IMR-90 (cell line): ENCODE data around the gene BTLA. TPM values are rescaled to one million over a fixed set of nuclear protein-coding genes. Genes with fewer than 3 reads are reported as not detected.

Experiments used
- ATAC-seq: fragments of 200-7000 bp; cut with Tn5 transposase; 2 replicates; pipeline ENCODE4 v1.9.1; 2020; ENCODE audit warnings: low read depth, mild to moderate bottlenecking, moderate library complexity
- BruUV-seq: library from RNA; stranded (reverse); fragments of 400-500 nt; replicated peaks from 2 replicates; lab custom pipeline; 2021; lab: Mats Ljungman, UMichigan
- CTCF ChIA-PET: fragments of 300-600 bp; formaldehyde crosslinking; extraction: SDS; loops from one replicate; lab custom pipeline; 2021; ENCODE audit warnings: antibody characterized with exemption; lab: Yijun Ruan, JAX
- POLR2A ChIA-PET: fragments of 300-600 bp; sonication (Branson Sonifier 250); formaldehyde crosslinking; loops from one replicate; lab custom pipeline; 2022; ENCODE audit warnings: antibody characterized with exemption; ENCODE audit not compliant: unreplicated experiment; lab: Charles Lee
- DNase-seq: peaks from one replicate; pipeline ENCODE4 v3.0.0; 2013
- H2AFZ ChIP-seq: replicated peaks from 2 replicates; pipeline ENCODE3; 2013; ENCODE audit warnings: low read length, mild to moderate bottlenecking; ENCODE audit not compliant: poor library complexity
- H2AK5ac ChIP-seq: 2 replicates; pipeline ENCODE4 v1.6.1; 2013; ENCODE audit warnings: low read depth, low read length, inconsistent platforms
- H2AK9ac ChIP-seq: replicated peaks from 2 replicates; pipeline ENCODE3; 2013; ENCODE audit warnings: mild to moderate bottlenecking, low read depth, low read length, moderate library complexity; ENCODE audit not compliant: poor library complexity
- H2BK120ac ChIP-seq: 2 replicates; pipeline ENCODE4 v1.6.1; 2013; ENCODE audit warnings: low read depth, low read length, inconsistent platforms
- H2BK15ac ChIP-seq: 3 replicates; pipeline ENCODE4 v1.6.1; 2013; ENCODE audit warnings: low read depth, low read length, inconsistent platforms
- H2BK20ac ChIP-seq: 2 replicates; pipeline ENCODE4 v1.6.1; 2013; ENCODE audit warnings: low read depth, mild to moderate bottlenecking, inconsistent platforms, low read length, moderate library complexity
- H2BK5ac ChIP-seq: 2 replicates; pipeline ENCODE4 v1.6.1; 2013; ENCODE audit warnings: mild to moderate bottlenecking, low read depth, low read length, inconsistent platforms; ENCODE audit not compliant: poor library complexity, severe bottlenecking
- H3K14ac ChIP-seq: replicated peaks from 2 replicates; pipeline ENCODE4 v1.6.1; 2013; ENCODE audit warnings: low read depth, low read length, inconsistent platforms
- H3K18ac ChIP-seq: 2 replicates; pipeline ENCODE4 v1.6.1; 2013; ENCODE audit warnings: low read depth, low read length, control low read depth
- H3K23ac ChIP-seq: 2 replicates; pipeline ENCODE4 v1.6.1; 2013; ENCODE audit warnings: low read depth, low read length, inconsistent platforms
- H3K27ac ChIP-seq: 2 replicates; pipeline ENCODE4 v1.5.1; 2013; ENCODE audit warnings: mild to moderate bottlenecking, control low read depth, low read length; ENCODE audit not compliant: insufficient read depth
- H3K27me3 ChIP-seq: 2 replicates; pipeline ENCODE4 v1.6.1; 2013; ENCODE audit warnings: low read length; ENCODE audit not compliant: control insufficient read depth, insufficient read depth
- H3K36me3 ChIP-seq: 2 replicates; pipeline ENCODE4 v1.6.1; 2013; ENCODE audit warnings: low read length, mixed read lengths; ENCODE audit not compliant: control insufficient read depth, insufficient read depth
- H3K4ac ChIP-seq: 2 replicates; pipeline ENCODE4 v1.6.1; 2013; ENCODE audit warnings: low read depth, low read length, inconsistent platforms
- H3K4me1 ChIP-seq: 2 replicates; pipeline ENCODE4 v1.6.1; 2013; ENCODE audit warnings: low read length, mixed read lengths; ENCODE audit not compliant: control insufficient read depth, insufficient read depth
- H3K4me2 ChIP-seq: 2 replicates; pipeline ENCODE4 v1.6.1; 2013; ENCODE audit warnings: low read depth, mild to moderate bottlenecking, control low read depth, low read length, moderate library complexity
- H3K4me3 ChIP-seq: 2 replicates; pipeline ENCODE4 v1.5.1; 2013; ENCODE audit warnings: low read depth, mild to moderate bottlenecking, control low read depth, low read length, moderate library complexity; ENCODE audit not compliant: insufficient read depth
- H3K56ac ChIP-seq: 2 replicates; pipeline ENCODE4 v1.6.1; 2013; ENCODE audit warnings: low read length, inconsistent platforms; ENCODE audit not compliant: insufficient read depth; ENCODE audit errors: extremely low read depth
- H3K79me1 ChIP-seq, 2 experiments: 2 replicates each; pipeline ENCODE4 v1.6.1; 2013; ENCODE audit warnings: low read length in 2 of 2, inconsistent platforms in 1 of 2, low read depth in 1 of 2
- H3K9ac ChIP-seq: 2 replicates; pipeline ENCODE4 v1.6.1; 2013; ENCODE audit warnings: low read depth, low read length, control low read depth
- H3K9me1 ChIP-seq: 2 replicates; pipeline ENCODE4 v1.6.1; 2013; ENCODE audit warnings: low read length, inconsistent platforms; ENCODE audit not compliant: insufficient read depth
- H3K9me3 ChIP-seq: 2 replicates; pipeline ENCODE4 v1.6.1; 2013; ENCODE audit warnings: low read length; ENCODE audit not compliant: control insufficient read depth, insufficient read depth
- H4K20me1 ChIP-seq: 2 replicates; pipeline ENCODE4 v1.6.1; 2013; ENCODE audit warnings: low read length, inconsistent platforms; ENCODE audit not compliant: insufficient read depth
- H4K5ac ChIP-seq: 2 replicates; pipeline ENCODE4 v1.6.1; 2013; ENCODE audit warnings: mild to moderate bottlenecking, low read depth, low read length, control low read depth
- H4K8ac ChIP-seq, 2 experiments: 2 replicates each; pipeline ENCODE4 v1.6.1; 2013; ENCODE audit warnings: low read depth in 2 of 2, low read length in 2 of 2, control low read depth in 1 of 2, inconsistent platforms in 1 of 2
- H4K91ac ChIP-seq: 2 replicates; pipeline ENCODE4 v1.6.1; 2013; ENCODE audit warnings: low read depth, low read length, inconsistent platforms; ENCODE audit not compliant: insufficient read depth
- BHLHE40 ChIP-seq: fragments of 150-350 bp; IDR thresholded peaks from 2 replicates; pipeline ENCODE4 v1.6.1; 2016; ENCODE audit warnings: mild to moderate bottlenecking, low read depth, low read length
- FOS ChIP-seq: fragments of 150-350 bp; IDR thresholded peaks from 2 replicates; pipeline ENCODE4 v1.6.1; 2016; ENCODE audit warnings: low read depth, low read length
- MAZ ChIP-seq: IDR thresholded peaks from 2 replicates; pipeline ENCODE4 v1.6.1; 2012; ENCODE audit warnings: low read depth, mild to moderate bottlenecking, low read length, improper control_type of control experiment, moderate library complexity, borderline replicate concordance
- MXI1 ChIP-seq: IDR thresholded peaks from 2 replicates; pipeline ENCODE4 v1.6.1; 2012; ENCODE audit warnings: low read depth, mild to moderate bottlenecking, low read length, moderate library complexity, borderline replicate concordance
- NFE2L2 ChIP-seq: fragments of 150-350 bp; IDR thresholded peaks from 2 replicates; pipeline ENCODE4 v1.6.1; 2016; ENCODE audit warnings: low read depth, mild to moderate bottlenecking, low read length
- RAD21 ChIP-seq: IDR thresholded peaks from 2 replicates; pipeline ENCODE4 v1.6.1; 2012; ENCODE audit warnings: low read length, improper control_type of control experiment
- SMC3 ChIP-seq: fragments of 150-350 bp; IDR thresholded peaks from 2 replicates; pipeline ENCODE4 v1.6.1; 2016; ENCODE audit warnings: low read depth, mild to moderate bottlenecking, antibody characterized with exemption, low read length, moderate library complexity
- USF2 ChIP-seq: fragments of 150-350 bp; IDR thresholded peaks from 2 replicates; pipeline ENCODE4 v1.6.1; 2017; ENCODE audit warnings: mild to moderate bottlenecking, antibody characterized with exemption, low read length, low read depth
- WGBS, 2 experiments: methylation state at CpG; one replicate each; pipeline versions ENCODE4 v1.1.5 to v1.1.7; 2013; ENCODE audit warnings: missing lambda C conversion rate in 2 of 2; ENCODE audit not compliant: insufficient read length in 1 of 2; ENCODE audit errors: extremely low coverage in 2 of 2; 5-methylcytosine and 5-hydroxymethylcytosine counted together
- dilution Hi-C: fragments of 300-500 bp; cut with HindIII; formaldehyde crosslinking; loops from one replicate; pipeline ENCODE4 v1.14.3; 2018; ENCODE audit warnings: low sequenced_read_pairs; ENCODE audit not compliant: unreplicated experiment
- in situ Hi-C: fragments of 300-500 bp; cut with MboI; formaldehyde crosslinking; loops from 3 replicates; pipeline ENCODE4 v1.14.3; 2019; ENCODE audit warnings: low sequenced_read_pairs, inconsistent platforms, mixed read lengths
- intact Hi-C: fragments of 100-400 bp; cut with micrococcal nuclease; formaldehyde crosslinking; loops from 2 replicates; pipeline ENCODE4 v1.10.0; 2022
- polyA plus RNA-seq, 3 experiments: library from polyadenylated mRNA; depleted of rRNA; stranded (reverse); fragments of >200 nt; gene quantifications; 2 replicates each; pipeline ENCODE4 v1.2.3, GENCODE V29; 2012; ENCODE audit warnings: low replicate concordance in 1 of 3
- total RNA-seq: library from RNA; depleted of rRNA; stranded (reverse); fragments of >200 nt; gene quantifications from 2 replicates; pipeline ENCODE4 v1.2.3, GENCODE V29; 2012
- TF ChIP-seq, protein P1 (sequence below): conservative IDR thresholded peaks from 2 replicates; pipeline ENCODE4 v1.5.1; 2012; ENCODE audit warnings: mild to moderate bottlenecking, low read depth, low read length, improper control_type of control experiment

Gene BTLA
- total and polyA plus RNA-seq, 2 of the 4 experiments (the other 2 are of a cell fraction), result not detected

GRCh38 chr3:112472691-112473090, 26.6 kb downstream of the BTLA start:
- Histone ChIP-seq H2AFZ (no peak overlapping the region), H3K27me3 (peaks cover 6% of the 10 kb centered on the region), H4K91ac (no peak overlapping the region), H4K5ac (no peak overlapping the region), H2BK120ac (no peak overlapping the region), H3K4ac (no peak overlapping the region), H2BK15ac (no peak overlapping the region), H2AK9ac (no peak overlapping the region), H2AK5ac (no peak overlapping the region), H4K20me1 (no peaks in the 10 kb centered on the region), H3K9me1 (no peaks in the 10 kb centered on the region), H3K36me3 (no peaks in the 10 kb centered on the region), H2BK20ac (no peak overlapping the region), H3K18ac (no peak overlapping the region), H2BK5ac (no peak overlapping the region), H3K9me3 (no peaks in the 10 kb centered on the region), H3K4me3 (no peak overlapping the region), H3K27ac (no peak overlapping the region), H3K9ac (no peak overlapping the region), H3K79me1 (no peaks in the 10 kb centered on the region), H3K23ac (no peak overlapping the region), H3K14ac (no peak overlapping the region), H3K4me1 (no peaks in the 10 kb centered on the region), H3K56ac (no peak overlapping the region), H4K8ac (no peak overlapping the region), H3K4me2 (no peak overlapping the region)
- no CpG with 5 or more reads among the region's 1 CpG for WGBS, 2 experiments
- ATAC-seq (no peak), DNase-seq (no peak)
- dilution Hi-C loops, result no loop called here
- in situ Hi-C loops, result no loop called here
- TF ChIP-seq, protein P1, sequence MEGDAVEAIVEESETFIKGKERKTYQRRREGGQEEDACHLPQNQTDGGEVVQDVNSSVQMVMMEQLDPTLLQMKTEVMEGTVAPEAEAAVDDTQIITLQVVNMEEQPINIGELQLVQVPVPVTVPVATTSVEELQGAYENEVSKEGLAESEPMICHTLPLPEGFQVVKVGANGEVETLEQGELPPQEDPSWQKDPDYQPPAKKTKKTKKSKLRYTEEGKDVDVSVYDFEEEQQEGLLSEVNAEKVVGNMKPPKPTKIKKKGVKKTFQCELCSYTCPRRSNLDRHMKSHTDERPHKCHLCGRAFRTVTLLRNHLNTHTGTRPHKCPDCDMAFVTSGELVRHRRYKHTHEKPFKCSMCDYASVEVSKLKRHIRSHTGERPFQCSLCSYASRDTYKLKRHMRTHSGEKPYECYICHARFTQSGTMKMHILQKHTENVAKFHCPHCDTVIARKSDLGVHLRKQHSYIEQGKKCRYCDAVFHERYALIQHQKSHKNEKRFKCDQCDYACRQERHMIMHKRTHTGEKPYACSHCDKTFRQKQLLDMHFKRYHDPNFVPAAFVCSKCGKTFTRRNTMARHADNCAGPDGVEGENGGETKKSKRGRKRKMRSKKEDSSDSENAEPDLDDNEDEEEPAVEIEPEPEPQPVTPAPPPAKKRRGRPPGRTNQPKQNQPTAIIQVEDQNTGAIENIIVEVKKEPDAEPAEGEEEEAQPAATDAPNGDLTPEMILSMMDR, result no peak
- no peak for TF ChIP-seq SMC3
- no peak for TF ChIP-seq USF2
- TF ChIP-seq MXI1, result no peak
- TF ChIP-seq RAD21, result no peak
- no peak for TF ChIP-seq BHLHE40
- no peak for TF ChIP-seq MAZ
- no peak for TF ChIP-seq FOS
- TF ChIP-seq NFE2L2, result no peak
- intact Hi-C loops, result no loop called here
- ChIA-PET POLR2A (no interaction called here), CTCF (no interaction called here)
- BruUV-seq, result no TSS peak
